ENCODE measurements around the gene MCUB.

DNA sequence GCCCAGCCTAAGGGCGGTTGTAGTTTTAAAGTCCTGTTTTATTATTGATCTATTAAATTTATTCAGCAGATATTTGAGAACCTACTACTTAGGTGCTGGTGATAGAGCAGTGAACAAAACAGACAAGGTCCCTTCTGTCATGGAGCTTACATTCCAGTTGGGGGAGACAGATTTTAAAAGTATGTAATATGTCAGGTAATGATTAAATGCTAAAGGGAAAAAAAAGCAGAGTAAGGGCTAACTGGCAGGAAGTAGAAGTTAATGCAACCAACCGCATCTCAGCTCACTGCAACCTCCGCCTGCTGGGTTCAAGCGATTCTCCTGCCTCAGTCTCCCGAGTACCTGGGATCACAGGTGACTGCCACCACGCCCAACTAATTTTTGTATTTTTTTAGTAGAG lies 7.8 kb upstream of the MCUB start:
- TF ChIP-seq, protein P1, sequence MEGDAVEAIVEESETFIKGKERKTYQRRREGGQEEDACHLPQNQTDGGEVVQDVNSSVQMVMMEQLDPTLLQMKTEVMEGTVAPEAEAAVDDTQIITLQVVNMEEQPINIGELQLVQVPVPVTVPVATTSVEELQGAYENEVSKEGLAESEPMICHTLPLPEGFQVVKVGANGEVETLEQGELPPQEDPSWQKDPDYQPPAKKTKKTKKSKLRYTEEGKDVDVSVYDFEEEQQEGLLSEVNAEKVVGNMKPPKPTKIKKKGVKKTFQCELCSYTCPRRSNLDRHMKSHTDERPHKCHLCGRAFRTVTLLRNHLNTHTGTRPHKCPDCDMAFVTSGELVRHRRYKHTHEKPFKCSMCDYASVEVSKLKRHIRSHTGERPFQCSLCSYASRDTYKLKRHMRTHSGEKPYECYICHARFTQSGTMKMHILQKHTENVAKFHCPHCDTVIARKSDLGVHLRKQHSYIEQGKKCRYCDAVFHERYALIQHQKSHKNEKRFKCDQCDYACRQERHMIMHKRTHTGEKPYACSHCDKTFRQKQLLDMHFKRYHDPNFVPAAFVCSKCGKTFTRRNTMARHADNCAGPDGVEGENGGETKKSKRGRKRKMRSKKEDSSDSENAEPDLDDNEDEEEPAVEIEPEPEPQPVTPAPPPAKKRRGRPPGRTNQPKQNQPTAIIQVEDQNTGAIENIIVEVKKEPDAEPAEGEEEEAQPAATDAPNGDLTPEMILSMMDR (IDR thresholded peaks at IDR 0.05), result no peak
- no peak for TF ChIP-seq POLR2AphosphoS5 (IDR thresholded peaks at IDR 0.05; ENCODE audit: insufficient read depth in 1 of 2, low read depth in 1 of 2)
